CD8-positive, alpha-beta memory T cell (primary cell): ENCODE data around the gene RPL36A. TPM values are rescaled to one million over a fixed set of nuclear protein-coding genes. Genes with fewer than 3 reads are reported as not detected.

Experiments
- CTCF ChIA-PET: fragments of 350-600 bp; sonication (Branson Sonifier 250); formaldehyde crosslinking; loops from one replicate; lab custom pipeline; 2021; ENCODE audit warnings: antibody characterized with exemption; lab: Charles Lee
- POLR2A ChIA-PET: fragments of 350-600 bp; sonication (Branson Sonifier 250); formaldehyde crosslinking; loops from one replicate; lab custom pipeline; 2021; ENCODE audit warnings: antibody characterized with exemption; lab: Charles Lee
- DNase-seq, 5 donors: peaks; one replicate each; pipeline versions ENCODE4 v3.0.0 to v3.0.0-alpha.2; 2020 to 2022; ENCODE audit warnings: mixed read lengths in 1 of 5
- H3K27ac ChIP-seq: one replicate; pipeline ENCODE4 v1.7.0; 2013; ENCODE audit warnings: low read depth, mild to moderate bottlenecking, low read length, moderate library complexity
- H3K27me3 ChIP-seq: 2 replicates; pipeline ENCODE4 v1.7.0; 2013; ENCODE audit warnings: low read length, mild to moderate bottlenecking; ENCODE audit not compliant: insufficient read depth, poor library complexity, severe bottlenecking
- H3K36me3 ChIP-seq: 2 replicates; pipeline ENCODE4 v1.7.0; 2013; ENCODE audit warnings: mild to moderate bottlenecking, low read length, moderate library complexity; ENCODE audit not compliant: insufficient read depth
- H3K4me1 ChIP-seq: 2 replicates; pipeline ENCODE4 v1.7.0; 2013; ENCODE audit warnings: mild to moderate bottlenecking, low read length, moderate library complexity; ENCODE audit not compliant: insufficient read depth
- H3K4me3 ChIP-seq: 2 replicates; pipeline ENCODE4 v1.7.0; 2013; ENCODE audit warnings: mild to moderate bottlenecking, low read length
- H3K9me3 ChIP-seq: 2 replicates; pipeline ENCODE4 v1.7.0; 2013; ENCODE audit warnings: mild to moderate bottlenecking, low read length
- H3K27ac Mint-ChIP-seq, 8 donors: one replicate each; pipeline ENCODE4 v1.8.0; 2020 to 2021; ENCODE audit warnings: mixed read lengths in 8 of 8, mild to moderate bottlenecking in 6 of 8, inconsistent platforms in 3 of 8, moderate library complexity in 3 of 8
- H3K27me3 Mint-ChIP-seq, 2 donors: one replicate each; pipeline ENCODE4 v1.8.0; 2020 to 2021; ENCODE audit warnings: mixed read lengths in 2 of 2, mild to moderate bottlenecking in 1 of 2, moderate library complexity in 1 of 2
- H3K36me3 Mint-ChIP-seq, 3 donors: one replicate each; pipeline ENCODE4 v1.8.0; 2020 to 2021; ENCODE audit warnings: mixed read lengths in 3 of 3, inconsistent platforms in 1 of 3, mild to moderate bottlenecking in 1 of 3
- H3K4me1 Mint-ChIP-seq, 3 donors: one replicate each; pipeline ENCODE4 v1.8.0; 2020 to 2021; ENCODE audit warnings: mixed read lengths in 3 of 3, inconsistent platforms in 1 of 3, mild to moderate bottlenecking in 1 of 3
- H3K4me3 Mint-ChIP-seq, 7 donors: one replicate each; pipeline ENCODE4 v1.8.0; 2020 to 2021; ENCODE audit warnings: mixed read lengths in 7 of 7, mild to moderate bottlenecking in 6 of 7, moderate library complexity in 4 of 7, inconsistent platforms in 2 of 7
- H3K9me3 Mint-ChIP-seq, 5 donors: one replicate each; pipeline ENCODE4 v1.8.0; 2020 to 2022; ENCODE audit warnings: mixed read lengths in 5 of 5, mild to moderate bottlenecking in 3 of 5, moderate library complexity in 2 of 5, inconsistent platforms in 1 of 5
- polyA plus RNA-seq: library from polyadenylated mRNA; unstranded; fragments of 300-500 nt; fragmentation: Illumina TruSeq; gene quantifications from one replicate; pipeline ENCODE4 v1.2.3, GENCODE V29; 2021
- total RNA-seq, 2 experiments: library from RNA; stranded (reverse); gene quantifications; one replicate each; pipeline ENCODE4 v1.2.3, GENCODE V29; 2021

Gene RPL36A
- total and polyA plus RNA-seq, 3 experiments from 2014 or later: 332 to 2,098 (median 416) TPM

DNA sequence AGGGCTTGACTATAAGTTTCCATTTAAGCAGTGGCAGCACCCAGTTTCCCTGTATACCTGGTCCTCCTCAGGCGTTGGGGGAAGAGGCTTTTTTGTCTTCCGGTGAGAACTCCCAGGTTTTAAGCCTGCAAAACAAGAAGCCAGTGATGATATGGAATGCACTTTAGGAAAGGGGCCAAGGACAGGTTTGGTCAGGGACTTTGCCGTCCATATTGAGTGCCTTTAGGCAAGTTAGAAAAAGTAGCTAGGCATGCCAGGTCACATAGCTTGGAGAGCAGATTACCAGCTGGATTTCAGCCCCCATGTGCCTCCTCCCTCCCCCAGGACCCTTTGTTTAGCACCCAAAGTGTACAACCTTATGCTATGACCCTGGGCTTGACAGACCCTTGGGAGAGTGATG lies 28.7 kb upstream of the RPL36A start:
- ChIA-PET POLR2A (no interaction called here), CTCF (no interaction called here)
- Mint-ChIP-seq H3K4me3 (no peak overlapping the region), H3K9me3 (no peaks in the 10 kb centered on the region), H3K27ac (no peak overlapping the region), H3K36me3 (no peaks in the 10 kb centered on the region), H3K4me1 (no peaks in the 10 kb centered on the region), H3K27me3 (peaks cover 7 to 15% of the 10 kb centered on the region in 2 donors)
- no peak for DNase-seq
- no peaks in the 10 kb centered on the region for H3K9me3 ChIP-seq
- H3K27ac ChIP-seq: no peak overlapping the region
- no peaks in the 10 kb centered on the region for H3K27me3 ChIP-seq
- H3K4me1 ChIP-seq: no peaks in the 10 kb centered on the region
- no peaks in the 10 kb centered on the region for H3K36me3 ChIP-seq
- no peak overlapping the region for H3K4me3 ChIP-seq

DNA sequence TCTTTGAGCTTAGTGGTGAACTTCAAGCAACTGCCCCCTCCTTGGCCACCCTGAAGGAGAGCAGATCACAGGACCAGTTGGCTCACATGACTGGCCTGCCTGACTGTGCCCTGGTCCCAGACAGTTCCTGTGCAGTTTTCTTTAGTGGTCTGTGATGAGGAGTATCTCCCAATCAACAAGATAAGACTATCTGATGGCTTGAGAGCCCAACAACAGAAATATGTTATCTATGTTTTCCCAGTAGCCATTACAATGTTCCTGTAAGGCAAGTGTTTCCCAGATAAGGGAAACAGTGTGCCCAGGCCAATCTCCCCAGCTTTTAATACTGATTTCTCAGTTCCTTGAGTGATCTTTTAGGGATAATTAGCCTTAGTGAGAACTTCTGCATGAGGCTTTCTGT lies 28.1 kb upstream of the RPL36A start:
- H3K4me1 Mint-ChIP-seq: no peaks in the 10 kb centered on the region
- H3K4me3 ChIP-seq: no peak overlapping the region
- no peaks in the 10 kb centered on the region for H3K4me1 ChIP-seq
- H3K27me3 Mint-ChIP-seq: peaks cover 7 to 18% of the 10 kb centered on the region in 2 donors
- POLR2A ChIA-PET: no interaction called here
- H3K36me3 Mint-ChIP-seq: no peaks in the 10 kb centered on the region
- H3K27ac ChIP-seq: no peak overlapping the region
- no peaks in the 10 kb centered on the region for H3K36me3 ChIP-seq
- H3K9me3 Mint-ChIP-seq: no peaks in the 10 kb centered on the region
- H3K27ac Mint-ChIP-seq: no peak overlapping the region
- H3K4me3 Mint-ChIP-seq: no peak overlapping the region
- no peaks in the 10 kb centered on the region for H3K9me3 ChIP-seq
- DNase-seq: no peak
- no peaks in the 10 kb centered on the region for H3K27me3 ChIP-seq
- CTCF ChIA-PET: no interaction called here

DNA sequence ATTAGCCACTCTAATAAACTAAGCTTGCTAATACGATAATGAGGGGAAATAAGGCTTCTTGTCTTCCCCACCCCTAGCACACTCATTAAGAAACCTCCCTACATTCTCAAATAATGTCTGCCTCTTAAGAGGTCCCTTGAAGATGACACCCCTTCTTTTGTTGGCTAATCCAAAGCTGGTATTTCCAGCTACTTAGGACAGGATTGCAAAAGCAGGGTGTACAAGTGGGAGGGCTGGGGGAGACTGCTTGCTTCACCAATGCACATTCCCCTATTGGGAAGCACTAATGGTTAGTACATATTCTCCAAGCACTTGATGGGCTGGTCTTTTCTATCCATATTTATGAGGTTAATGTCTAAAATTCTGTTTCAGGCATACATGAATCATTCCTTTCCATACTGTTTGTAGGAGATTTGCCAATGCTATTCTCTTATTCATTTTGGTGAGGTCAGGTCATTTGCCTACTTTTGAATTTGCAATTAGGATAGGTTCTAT lies 25.5 kb upstream of the RPL36A start:
- Mint-ChIP-seq H3K9me3 (no peaks in the 10 kb centered on the region), H3K27me3 (peaks cover 4 to 19% of the 10 kb centered on the region in 2 donors), H3K4me3 (no peak overlapping the region), H3K36me3 (no peaks in the 10 kb centered on the region), H3K4me1 (no peaks in the 10 kb centered on the region), H3K27ac (no peak overlapping the region)
- H3K36me3 ChIP-seq: no peaks in the 10 kb centered on the region
- H3K4me3 ChIP-seq: no peak overlapping the region
- CTCF ChIA-PET: no interaction called here
- H3K27ac ChIP-seq: no peak overlapping the region
- no peaks in the 10 kb centered on the region for H3K27me3 ChIP-seq
- DNase-seq: no peak
- no peaks in the 10 kb centered on the region for H3K9me3 ChIP-seq
- H3K4me1 ChIP-seq: no peaks in the 10 kb centered on the region
- POLR2A ChIA-PET: no interaction called here

- Histone ChIP-seq H3K27me3 (no peaks in the 10 kb centered on the region), H3K4me3 (no peak overlapping the region), H3K27ac (no peak overlapping the region), H3K36me3 (no peaks in the 10 kb centered on the region), H3K9me3 (no peaks in the 10 kb centered on the region), H3K4me1 (no peaks in the 10 kb centered on the region)
- no peak for DNase-seq
- Mint-ChIP-seq H3K27me3 (peaks cover 0 to 8% of the 10 kb centered on the region in 2 donors), H3K4me1 (no peaks in the 10 kb centered on the region), H3K36me3 (no peaks in the 10 kb centered on the region), H3K4me3 (no peak overlapping the region), H3K9me3 (no peaks in the 10 kb centered on the region), H3K27ac (no peak overlapping the region)
- POLR2A ChIA-PET: no interaction called here
- CTCF ChIA-PET: no interaction called here
Observed at GRCh38 chrX:101368800-101369199, 22.0 kb upstream of the RPL36A start.

DNA sequence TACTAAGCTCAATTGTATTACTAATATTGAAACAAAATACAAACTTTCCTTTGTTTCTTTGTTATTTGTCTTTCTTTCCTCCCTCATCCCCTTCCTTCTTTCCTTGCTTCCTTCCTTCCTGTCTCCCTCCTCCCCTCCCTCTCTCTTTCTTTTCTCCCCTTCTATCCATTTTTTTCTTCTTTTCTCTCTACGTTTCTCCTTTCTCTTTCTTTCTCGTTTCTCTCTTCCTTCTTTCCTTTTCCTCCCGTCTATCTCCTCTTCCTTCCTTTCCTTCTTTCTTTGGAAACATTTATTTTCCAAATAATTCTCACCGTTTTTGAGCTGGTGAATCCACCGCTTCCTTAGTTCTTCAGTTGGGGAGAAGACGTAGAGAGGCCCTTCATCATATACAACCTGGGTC lies 21.1 kb upstream of the RPL36A start:
- Histone ChIP-seq H3K4me3 (no peak overlapping the region), H3K27ac (no peak overlapping the region), H3K36me3 (no peaks in the 10 kb centered on the region), H3K27me3 (no peaks in the 10 kb centered on the region), H3K9me3 (no peaks in the 10 kb centered on the region), H3K4me1 (no peaks in the 10 kb centered on the region)
- DNase-seq: no peak
- Mint-ChIP-seq H3K9me3 (no peaks in the 10 kb centered on the region), H3K36me3 (no peaks in the 10 kb centered on the region), H3K27me3 (peaks cover 4 to 9% of the 10 kb centered on the region in 2 donors), H3K4me1 (no peaks in the 10 kb centered on the region), H3K4me3 (no peak overlapping the region), H3K27ac (no peak overlapping the region)
- CTCF ChIA-PET: no interaction called here
- POLR2A ChIA-PET: no interaction called here

DNA sequence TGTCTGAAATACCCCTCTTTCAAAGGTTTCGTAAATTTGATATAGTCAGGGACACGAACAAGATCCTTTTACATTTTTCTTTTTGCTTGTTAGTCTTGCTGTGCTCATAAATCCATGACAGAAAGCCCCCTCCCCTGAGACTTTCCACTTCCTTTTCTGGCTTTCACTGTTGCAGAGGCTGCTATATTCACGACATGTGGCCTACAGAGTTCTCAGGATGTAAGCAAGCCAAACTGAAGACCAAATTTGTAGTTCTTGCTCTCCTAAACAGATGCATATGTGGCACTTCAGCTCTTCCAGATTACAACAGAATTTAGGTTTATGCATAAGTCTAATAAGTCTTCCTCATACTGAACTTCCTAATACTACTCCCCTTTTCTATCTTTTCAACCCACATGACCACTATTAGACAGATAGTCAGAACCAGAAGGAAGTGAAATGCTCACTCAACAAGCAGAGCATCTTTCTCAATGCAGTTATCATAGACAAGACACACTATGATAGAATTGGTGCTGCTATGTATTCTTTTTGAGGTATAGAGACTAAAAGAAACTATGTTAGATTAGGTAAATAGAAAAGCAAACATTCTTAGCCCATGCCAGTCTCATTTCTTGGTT lies 19.8 kb upstream of the RPL36A start:
- DNase-seq: no peak
- Mint-ChIP-seq H3K27me3 (peaks cover 12 to 17% of the 10 kb centered on the region in 2 donors), H3K27ac (no peak overlapping the region), H3K9me3 (no peaks in the 10 kb centered on the region), H3K36me3 (no peaks in the 10 kb centered on the region), H3K4me1 (no peaks in the 10 kb centered on the region), H3K4me3 (no peak overlapping the region)
- no peak overlapping the region for H3K27ac ChIP-seq
- no peaks in the 10 kb centered on the region for H3K27me3 ChIP-seq
- H3K4me1 ChIP-seq: no peaks in the 10 kb centered on the region
- ChIA-PET POLR2A (no interaction called here), CTCF (no interaction called here)
- H3K36me3 ChIP-seq: no peaks in the 10 kb centered on the region
- no peak overlapping the region for H3K4me3 ChIP-seq
- H3K9me3 ChIP-seq: no peaks in the 10 kb centered on the region

DNA sequence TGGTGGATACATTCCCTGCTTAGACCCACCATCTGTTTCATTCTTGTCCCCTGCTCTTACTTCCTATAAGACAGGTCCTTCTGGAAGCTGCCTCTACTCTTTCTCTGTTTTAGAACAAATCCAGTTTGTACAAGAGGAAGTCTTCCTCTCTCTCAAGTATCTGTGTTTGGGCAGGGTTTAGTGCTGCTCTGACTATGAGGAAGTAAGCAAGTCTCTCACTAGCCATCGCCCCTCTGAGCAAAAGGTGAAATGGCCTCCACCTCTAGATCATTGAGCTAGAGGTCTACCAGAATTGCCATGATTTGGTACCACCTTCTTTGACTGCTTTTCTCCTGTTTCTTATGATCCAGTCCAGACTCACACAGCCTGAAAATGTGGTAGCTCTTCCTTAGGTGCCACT lies 13.3 kb upstream of the RPL36A start:
- H3K27ac ChIP-seq: no peak overlapping the region
- no peaks in the 10 kb centered on the region for H3K4me1 ChIP-seq
- H3K4me1 Mint-ChIP-seq: no peaks in the 10 kb centered on the region
- H3K27me3 ChIP-seq: no peaks in the 10 kb centered on the region
- H3K27ac Mint-ChIP-seq: no peak overlapping the region
- H3K9me3 Mint-ChIP-seq: no peaks in the 10 kb centered on the region
- H3K9me3 ChIP-seq: no peaks in the 10 kb centered on the region
- DNase-seq: no peak
- ChIA-PET POLR2A (interaction anchor here (0.6 kb wide), 1 partner anchor 60 kb away, joined by 3 read pairs; no protein-coding TSS in a partner anchor), CTCF (no interaction called here)
- H3K27me3 Mint-ChIP-seq: peaks cover 12 to 16% of the 10 kb centered on the region in 2 donors
- H3K4me3 Mint-ChIP-seq: no peak overlapping the region
- H3K4me3 ChIP-seq: no peak overlapping the region
- H3K36me3 ChIP-seq: no peaks in the 10 kb centered on the region
- no peaks in the 10 kb centered on the region for H3K36me3 Mint-ChIP-seq

- Histone ChIP-seq H3K4me3 (no peak overlapping the region), H3K27me3 (no peaks in the 10 kb centered on the region), H3K9me3 (no peaks in the 10 kb centered on the region), H3K36me3 (no peaks in the 10 kb centered on the region), H3K27ac (no peak overlapping the region), H3K4me1 (no peaks in the 10 kb centered on the region)
- Mint-ChIP-seq H3K4me1 (no peaks in the 10 kb centered on the region), H3K36me3 (no peaks in the 10 kb centered on the region), H3K27me3 (peaks cover 0 to 6% of the 10 kb centered on the region in 2 donors), H3K4me3 (no peak overlapping the region), H3K27ac (no peak overlapping the region), H3K9me3 (no peaks in the 10 kb centered on the region)
- no peak for DNase-seq
- ChIA-PET CTCF (no interaction called here), POLR2A (no interaction called here)
Observed at GRCh38 chrX:101383679-101384205, 7.1 kb upstream of the RPL36A start.
